B cell (primary cell): ENCODE results near the gene PDE3B. TPM values are rescaled to one million over a fixed set of nuclear protein-coding genes. Genes with fewer than 3 reads are reported as not detected.

Experiments
- ATAC-seq: fragments of 200-7000 bp; cut with Tn5 transposase; one replicate; pipeline ENCODE4 v1.10.0; 2021; ENCODE audit warnings: low read depth, mild to moderate bottlenecking, moderate number of reproducible peaks, moderate library complexity
- CTCF ChIA-PET: fragments of 350-600 bp; sonication (Branson Sonifier 250); formaldehyde crosslinking; loops from one replicate; lab custom pipeline; 2021; ENCODE audit warnings: antibody characterized with exemption, inconsistent platforms; lab: Charles Lee
- POLR2A ChIA-PET: fragments of 350-600 bp; sonication (Branson Sonifier 250); formaldehyde crosslinking; loops from one replicate; lab custom pipeline; 2021; ENCODE audit warnings: antibody characterized with exemption; lab: Charles Lee
- DNase-seq: peaks from one replicate; pipeline ENCODE4 v3.0.0; 2013
- H2AFZ ChIP-seq: 2 replicates; pipeline ENCODE4 v1.6.1; 2012; ENCODE audit warnings: mild to moderate bottlenecking, low read depth, low read length; ENCODE audit not compliant: insufficient read depth, poor library complexity, severe bottlenecking
- H3K27ac ChIP-seq, 2 donors: 1 replicate in 1 of 2; 2 replicates in 1 of 2; pipeline ENCODE4 v1.5.1; 2012 to 2013; ENCODE audit warnings: low read length in 2 of 2, mild to moderate bottlenecking in 2 of 2, moderate library complexity in 1 of 2
- H3K27me3 ChIP-seq, 4 experiments: fragments of 200-600 bp in 1 of 4; sonication (generic) in 1 of 4; replicated peaks in 1 of 4; 1 replicate in 2 of 4; 2 replicates in 2 of 4; pipeline versions ENCODE4 v1.6.1 to v1.7.0; 2013 to 2016; ENCODE audit warnings: low read length in 3 of 4, mild to moderate bottlenecking in 2 of 4, mixed read lengths in 1 of 4, moderate library complexity in 1 of 4; ENCODE audit not compliant: insufficient read depth in 4 of 4, control insufficient read depth in 3 of 4; ENCODE audit errors: control extremely low read depth in 1 of 4
- H3K36me3 ChIP-seq, 2 experiments: replicated peaks in 1 of 2; 1 replicate in 1 of 2; 2 replicates in 1 of 2; pipeline versions ENCODE4 v1.6.1 to v1.7.1; 2013; ENCODE audit warnings: low read length in 1 of 2; ENCODE audit not compliant: insufficient read depth in 2 of 2, control insufficient read depth in 1 of 2; ENCODE audit errors: control extremely low read depth in 1 of 2, extremely low read depth in 1 of 2
- H3K4me1 ChIP-seq, 2 donors: fragments of 200-600 bp in 1 of 2; sonication (generic) in 1 of 2; 1 replicate in 1 of 2; 2 replicates in 1 of 2; pipeline versions ENCODE4 v1.5.1 to v1.6.1; 2013 to 2017; ENCODE audit warnings: low read length in 2 of 2; ENCODE audit not compliant: control insufficient read depth in 2 of 2, insufficient read depth in 2 of 2
- H3K4me2 ChIP-seq: replicated peaks from 2 replicates; pipeline ENCODE3; 2012; ENCODE audit warnings: mild to moderate bottlenecking, low read depth, low read length; ENCODE audit not compliant: poor library complexity, severe bottlenecking
- H3K4me3 ChIP-seq, 5 experiments: fragments of 200-600 bp in 1 of 5; sonication (generic) in 1 of 5; 1 replicate in 3 of 5; 2 replicates in 2 of 5; pipeline versions ENCODE4 v1.5.1 to v1.7.0; 2011 to 2016; ENCODE audit warnings: low read length in 4 of 5, mild to moderate bottlenecking in 4 of 5, low read depth in 2 of 5, control low read depth in 1 of 5, moderate library complexity in 1 of 5; ENCODE audit not compliant: insufficient read depth in 1 of 5; ENCODE audit errors: control extremely low read depth in 1 of 5, extremely low read depth in 1 of 5
- H3K79me2 ChIP-seq: fragments of 200-600 bp; sonication (generic); one replicate; pipeline ENCODE4 v1.6.0; 2016; ENCODE audit warnings: low read length; ENCODE audit not compliant: control insufficient read depth, insufficient read depth
- H3K9ac ChIP-seq: fragments of 200-600 bp; sonication (generic); 2 replicates; pipeline ENCODE4 v1.6.1; 2017; ENCODE audit warnings: mild to moderate bottlenecking, low read length, moderate library complexity
- H3K9me3 ChIP-seq, 3 donors: one replicate each; pipeline versions ENCODE4 v1.6.1 to v1.7.1; 2013; ENCODE audit warnings: low read length in 2 of 3; ENCODE audit not compliant: control insufficient read depth in 2 of 3, insufficient read depth in 1 of 3; ENCODE audit errors: control extremely low read depth in 1 of 3
- H4K20me1 ChIP-seq: 2 replicates; pipeline ENCODE4 v1.6.0; 2012; ENCODE audit warnings: mild to moderate bottlenecking, low read length; ENCODE audit not compliant: insufficient read depth, control insufficient read depth, poor library complexity, severe bottlenecking
- H3K27ac Mint-ChIP-seq: one replicate; pipeline ENCODE4 v1.8.0; 2021; ENCODE audit warnings: mixed read lengths
- H3K27me3 Mint-ChIP-seq: one replicate; pipeline ENCODE4 v1.8.0; 2021; ENCODE audit warnings: mixed read lengths
- H3K4me1 Mint-ChIP-seq: one replicate; pipeline ENCODE4 v1.8.0; 2021; ENCODE audit warnings: mixed read lengths
- H3K4me3 Mint-ChIP-seq: one replicate; pipeline ENCODE4 v1.8.0; 2021; ENCODE audit warnings: mixed read lengths
- H3K9me3 Mint-ChIP-seq: one replicate; pipeline ENCODE4 v1.8.0; 2022; ENCODE audit warnings: mixed read lengths; ENCODE audit not compliant: insufficient read depth
- EZH2 ChIP-seq: IDR thresholded peaks from 2 replicates; pipeline ENCODE4 v1.6.1; 2012; ENCODE audit warnings: borderline replicate concordance, low read depth, mild to moderate bottlenecking, moderate library complexity, low read length; ENCODE audit not compliant: insufficient read depth, poor library complexity, severe bottlenecking
- WGBS: methylation state at CpG from one replicate; pipeline ENCODE4 v1.1.5; 2013; ENCODE audit warnings: missing lambda C conversion rate; ENCODE audit not compliant: insufficient coverage; 5-methylcytosine and 5-hydroxymethylcytosine counted together
- intact Hi-C: fragments of 100-400 bp; cut with micrococcal nuclease; formaldehyde crosslinking; loops from one replicate; pipeline ENCODE4 v1.10.0; 2022
- polyA plus RNA-seq: library from polyadenylated mRNA; depleted of rRNA; stranded (reverse); fragments of >200 nt; gene quantifications from 2 replicates; pipeline ENCODE4 v1.2.3, GENCODE V29; 2012
- total RNA-seq, 2 donors: library from RNA; stranded (reverse); fragments of 120-200 nt in 1 of 2; gene quantifications; 1 replicate in 1 of 2; 2 replicates in 1 of 2; pipeline versions ENCODE4 v1.2.3 to v1.2.4, GENCODE V29; 2013 to 2022
- TF ChIP-seq, protein P1 (sequence below): fragments of 200-600 bp; IDR thresholded peaks from one replicate; pipeline ENCODE4 v1.8.0; 2022; ENCODE audit warnings: antibody characterized with exemption, mild to moderate bottlenecking

The PDE3B gene
- total and polyA plus RNA-seq, 2 donors (not counting 1 experiment from before 2014, with no cell fraction given) = 1.0 to 60.7 TPM

GRCh38 chr11:14783788-14784187 is 140.2 kb downstream of the PDE3B start:
- ChIA-PET CTCF (no interaction called here), POLR2A (no interaction called here)
- Mint-ChIP-seq H3K9me3 (no peaks in the 10 kb centered on the region), H3K4me3 (no peak overlapping the region), H3K27me3 (peaks cover 7% of the 10 kb centered on the region), H3K27ac (no peak overlapping the region), H3K4me1 (no peaks in the 10 kb centered on the region)
- Histone ChIP-seq H3K27me3 (no peaks in the 10 kb centered on the region), H3K9ac (no peak overlapping the region), H3K4me1 (no peaks in the 10 kb centered on the region), H3K27ac (no peak overlapping the region), H4K20me1 (no peaks in the 10 kb centered on the region), H3K4me3 (no peak overlapping the region), H3K9me3 (no peaks in the 10 kb centered on the region), H3K36me3 (no peaks in the 10 kb centered on the region), H3K79me2 (no peaks in the 10 kb centered on the region), H3K4me2 (no peak overlapping the region), H2AFZ (no peak overlapping the region)
- no peak for DNase-seq
- TF ChIP-seq, protein P1, sequence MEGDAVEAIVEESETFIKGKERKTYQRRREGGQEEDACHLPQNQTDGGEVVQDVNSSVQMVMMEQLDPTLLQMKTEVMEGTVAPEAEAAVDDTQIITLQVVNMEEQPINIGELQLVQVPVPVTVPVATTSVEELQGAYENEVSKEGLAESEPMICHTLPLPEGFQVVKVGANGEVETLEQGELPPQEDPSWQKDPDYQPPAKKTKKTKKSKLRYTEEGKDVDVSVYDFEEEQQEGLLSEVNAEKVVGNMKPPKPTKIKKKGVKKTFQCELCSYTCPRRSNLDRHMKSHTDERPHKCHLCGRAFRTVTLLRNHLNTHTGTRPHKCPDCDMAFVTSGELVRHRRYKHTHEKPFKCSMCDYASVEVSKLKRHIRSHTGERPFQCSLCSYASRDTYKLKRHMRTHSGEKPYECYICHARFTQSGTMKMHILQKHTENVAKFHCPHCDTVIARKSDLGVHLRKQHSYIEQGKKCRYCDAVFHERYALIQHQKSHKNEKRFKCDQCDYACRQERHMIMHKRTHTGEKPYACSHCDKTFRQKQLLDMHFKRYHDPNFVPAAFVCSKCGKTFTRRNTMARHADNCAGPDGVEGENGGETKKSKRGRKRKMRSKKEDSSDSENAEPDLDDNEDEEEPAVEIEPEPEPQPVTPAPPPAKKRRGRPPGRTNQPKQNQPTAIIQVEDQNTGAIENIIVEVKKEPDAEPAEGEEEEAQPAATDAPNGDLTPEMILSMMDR = no peak
- TF ChIP-seq EZH2 = no peak
- 100% methylated on average over 1 of the region's 6 CpGs for whole genome bisulfite sequencing
- intact Hi-C loops = no loop called here
- ATAC-seq = no peak

DNA sequence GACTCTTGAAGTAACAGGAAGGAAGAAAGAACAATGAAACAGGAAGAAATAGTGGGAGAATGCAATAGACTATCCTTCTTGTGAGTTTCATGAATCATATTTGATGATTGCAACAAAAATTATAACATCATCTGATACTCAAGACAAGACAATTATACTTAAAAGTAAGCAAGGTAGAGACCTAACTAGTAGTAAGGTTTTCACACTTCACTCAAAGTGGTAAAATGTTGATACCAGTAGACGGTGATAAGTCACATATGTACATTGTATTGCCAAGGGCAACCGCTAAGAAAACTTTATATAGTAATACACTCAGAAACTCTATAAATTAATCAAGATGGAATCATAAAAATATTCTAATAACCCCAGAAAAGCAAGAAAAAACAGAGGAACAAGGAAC is 140.6 kb downstream of the PDE3B start:
- Mint-ChIP-seq H3K9me3 (no peaks in the 10 kb centered on the region), H3K27ac (no peak overlapping the region), H3K4me1 (no peaks in the 10 kb centered on the region), H3K4me3 (no peak overlapping the region), H3K27me3 (peaks cover 4% of the 10 kb centered on the region)
- Histone ChIP-seq H4K20me1 (no peaks in the 10 kb centered on the region), H3K27ac (no peak overlapping the region), H3K9me3 (no peaks in the 10 kb centered on the region), H3K36me3 (no peaks in the 10 kb centered on the region), H3K4me3 (no peak overlapping the region), H3K27me3 (no peaks in the 10 kb centered on the region), H3K4me2 (no peak overlapping the region), H3K4me1 (no peaks in the 10 kb centered on the region), H3K9ac (no peak overlapping the region), H2AFZ (no peak overlapping the region), H3K79me2 (no peaks in the 10 kb centered on the region)
- ChIA-PET POLR2A (no interaction called here), CTCF (no interaction called here)
- DNase-seq (no peak), ATAC-seq (no peak)
- no CpG with 5 or more reads among the region's 2 CpGs for WGBS
- TF ChIP-seq, protein P1 = no peak
- TF ChIP-seq EZH2 = no peak
- intact Hi-C loops = no loop called here
